Fibroblast of villous mesenchyme (primary cell): ENCODE data around the gene FXR1. TPM values are rescaled to one million over a fixed set of nuclear protein-coding genes. Genes with fewer than 3 reads are reported as not detected.

Experiments used
- DNase-seq: peaks from one replicate; pipeline ENCODE4 v3.0.0-alpha.2; 2010; ENCODE audit warnings: low read depth
- H3K4me3 ChIP-seq: 2 replicates; pipeline ENCODE4 v1.5.1; 2011; ENCODE audit warnings: low read depth, mild to moderate bottlenecking, low read length
- CTCF ChIP-seq: IDR thresholded peaks from 2 replicates; pipeline ENCODE4 v1.5.1; 2012; ENCODE audit warnings: low read depth, mild to moderate bottlenecking, low read length; ENCODE audit not compliant: insufficient read depth
- total RNA-seq: library from RNA; depleted of rRNA; stranded (reverse); fragments of >200 nt; gene quantifications from 2 replicates; pipeline ENCODE4 v1.2.3, GENCODE V29; 2012

Gene FXR1
- total RNA-seq, 1 donor, result 131 TPM

- no peak for DNase-seq
- H3K4me3 ChIP-seq, result no peak overlapping the region
- TF ChIP-seq CTCF, result no peak
Measured at GRCh38 chr3:180961552-180961951, 49.1 kb downstream of the FXR1 start.

GRCh38 chr3:180962530-180962929, 50.1 kb downstream of the FXR1 start:
- no peak for DNase-seq
- TF ChIP-seq CTCF, result no peak

DNA sequence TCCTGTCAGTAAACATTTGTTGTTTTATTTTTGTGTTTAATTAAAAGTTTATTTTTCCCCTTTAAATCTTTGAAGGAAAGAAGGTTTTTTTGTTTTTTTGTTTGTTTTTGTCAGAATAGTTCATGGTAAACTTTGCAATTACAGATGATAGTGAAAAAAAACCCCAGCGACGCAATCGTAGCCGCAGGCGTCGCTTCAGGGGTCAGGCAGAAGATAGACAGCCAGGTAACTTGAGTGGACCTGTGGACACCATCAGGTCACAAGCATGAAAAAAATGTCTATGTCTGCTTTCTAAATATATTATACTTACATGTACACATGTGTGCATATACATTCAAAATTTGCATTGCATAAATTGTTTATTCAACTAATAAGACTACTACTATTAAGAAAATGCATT, 58.5 kb downstream of the FXR1 start:
- no peak overlapping the region for H3K4me3 ChIP-seq
- TF ChIP-seq CTCF, result no peak
- no peak for DNase-seq

More at GRCh38 chr3:180962530-180962929, 50.1 kb downstream of the FXR1 start:
- H3K4me3 ChIP-seq, result no peak overlapping the region

- no peak for DNase-seq
- H3K4me3 ChIP-seq, result no peak overlapping the region
- TF ChIP-seq CTCF, result no peak
Measured at GRCh38 chr3:180973543-180973942, 61.1 kb downstream of the FXR1 start.

- no peak for TF ChIP-seq CTCF
- no peak overlapping the region for H3K4me3 ChIP-seq
- DNase-seq, result no peak
Measured at GRCh38 chr3:180974286-180974685, 61.8 kb downstream of the FXR1 start.

DNA sequence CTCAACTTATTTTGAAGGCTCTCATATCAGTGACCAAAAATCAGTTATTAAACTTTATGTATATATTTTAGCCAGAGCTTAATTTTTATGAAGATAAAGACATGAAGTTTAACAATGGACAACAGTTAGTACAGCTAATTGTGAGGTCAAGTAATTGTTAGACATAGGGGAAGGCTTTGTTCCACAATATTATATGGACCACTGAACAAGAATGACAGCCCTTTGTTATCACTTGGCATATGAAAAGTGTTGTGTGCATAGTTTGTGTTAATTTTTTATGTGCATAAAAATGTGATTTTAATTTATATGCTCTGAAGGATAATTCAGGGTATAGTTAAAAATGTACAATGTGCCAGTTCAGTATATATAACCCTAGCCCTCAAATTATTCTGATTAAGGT, 65.0 kb downstream of the FXR1 start:
- no peak for TF ChIP-seq CTCF
- DNase-seq, result no peak
- no peak overlapping the region for H3K4me3 ChIP-seq

- TF ChIP-seq CTCF, result no peak
- no peak for DNase-seq
Measured at GRCh38 chr3:180979961-180980360, 67.5 kb downstream of the FXR1 start.

More at GRCh38 chr3:180979961-180980360, 67.5 kb downstream of the FXR1 start:
- H3K4me3 ChIP-seq, result no peak overlapping the region
